HepG2 (cell line): ENCODE data around the gene NUDT7. TPM values are rescaled to one million over a fixed set of nuclear protein-coding genes. Genes with fewer than 3 reads are reported as not detected.

Experiments
- ARID3A ChIP-seq: IDR thresholded peaks from 2 replicates; pipeline ENCODE4 v1.6.1; 2012; ENCODE audit warnings: low read depth, low read length, improper control_type of control experiment
- BCL6 ChIP-seq: IDR thresholded peaks from 2 replicates; pipeline ENCODE4 v1.6.1; 2016; ENCODE audit warnings: missing genetic modification reagents, missing compliant biosample characterization
- EHMT2 ChIP-seq: fragments of 200-600 bp; sonication (generic); IDR thresholded peaks from 2 replicates; pipeline ENCODE4 v1.7.0; 2017; ENCODE audit warnings: antibody characterized with exemption, low read depth, low read length, borderline replicate concordance
- FOXJ3 ChIP-seq: sonication (generic); formaldehyde crosslinking; IDR thresholded peaks from 2 replicates; pipeline ENCODE4 v1.4.0; 2020; ENCODE audit warnings: missing genetic modification reagents, mild to moderate bottlenecking, borderline replicate concordance
- GLMP ChIP-seq: sonication (generic); formaldehyde crosslinking; IDR thresholded peaks from 2 replicates; pipeline ENCODE4 v1.9.0; 2021; ENCODE audit warnings: missing genetic modification reagents, mild to moderate bottlenecking, borderline replicate concordance
- MEF2D ChIP-seq: sonication (generic); formaldehyde crosslinking; IDR thresholded peaks from 2 replicates; pipeline ENCODE4 v1.5.1; 2020; ENCODE audit warnings: mild to moderate bottlenecking, missing genetic modification reagents
- PATZ1 ChIP-seq: sonication (generic); formaldehyde crosslinking; IDR thresholded peaks from 2 replicates; pipeline ENCODE4 v1.4.0; 2020; ENCODE audit warnings: missing genetic modification reagents
- PRPF4 ChIP-seq: fragments of 200-400 bp; formaldehyde crosslinking; IDR thresholded peaks from 2 replicates; pipeline ENCODE4 v1.6.1; 2016; ENCODE audit warnings: low read length, low read depth; ENCODE audit not compliant: poor library complexity, severe bottlenecking
- SP2 ChIP-seq: sonication (generic); formaldehyde crosslinking; IDR thresholded peaks from 2 replicates; pipeline ENCODE4 v1.5.1; 2020; ENCODE audit warnings: mild to moderate bottlenecking, missing genetic modification reagents
- SSRP1 ChIP-seq: IDR thresholded peaks from 2 replicates; pipeline ENCODE4 v1.6.1; 2016; ENCODE audit warnings: control low read depth
- TIGD3 ChIP-seq: sonication (generic); formaldehyde crosslinking; IDR thresholded peaks from 2 replicates; pipeline ENCODE4 v1.5.1; 2020; ENCODE audit warnings: mild to moderate bottlenecking, missing genetic modification reagents, borderline replicate concordance
- TRAFD1 ChIP-seq: sonication (generic); formaldehyde crosslinking; IDR thresholded peaks from 2 replicates; pipeline ENCODE4 v1.5.1; 2020; ENCODE audit warnings: missing genetic modification reagents, mild to moderate bottlenecking, borderline replicate concordance
- ZBED4 ChIP-seq: sonication (generic); formaldehyde crosslinking; IDR thresholded peaks from 2 replicates; pipeline ENCODE4 v1.4.0; 2020; ENCODE audit warnings: missing genetic modification reagents, borderline replicate concordance
- ZNF678 ChIP-seq: sonication (generic); formaldehyde crosslinking; IDR thresholded peaks from 2 replicates; pipeline ENCODE4 v1.4.0; 2020; ENCODE audit warnings: mild to moderate bottlenecking, missing genetic modification reagents
- ZSCAN25 ChIP-seq: sonication (generic); formaldehyde crosslinking; IDR thresholded peaks from 2 replicates; pipeline ENCODE4 v1.8.0; 2022; ENCODE audit warnings: mild to moderate bottlenecking, missing genetic modification reagents
- polyA plus RNA-seq, 8 experiments: library from polyadenylated mRNA; depleted of rRNA in 3 of 8; stranded (reverse) in 7 of 8; unstranded in 1 of 8; fragments of >200 nt; fragmentation: Illumina TruSeq in 4 of 8; extraction: Trizol in 4 of 8; gene quantifications; 2 replicates each; pipeline versions ENCODE4 v1.2.1 to v1.2.3, GENCODE V29; 2011 to 2016; ENCODE audit warnings: low read depth in 4 of 8, missing spikeins in 1 of 8, mixed read lengths in 1 of 8; ENCODE audit not compliant: insufficient read depth in 1 of 8
- total RNA-seq, 5 experiments: library from RNA; depleted of rRNA; stranded (reverse); fragments of >200 nt; fragmentation: Illumina TruSeq; extraction: Trizol; gene quantifications; 2 replicates each; pipeline ENCODE4 v1.2.3, GENCODE V29; 2016; ENCODE audit warnings: low read depth in 1 of 5

Gene NUDT7
- total and polyA plus RNA-seq, 2 of the 13 experiments (the other 11 are each of a cell fraction or from before 2014, with no cell fraction given) = 14.3 to 23.9 TPM

- TF ChIP-seq SP2 (CRISPR knock-in tag) = no peak
- TF ChIP-seq ZNF678 (CRISPR knock-in tag) = no peak
- peak; percentile 92 for TF ChIP-seq ARID3A
- TF ChIP-seq GLMP (CRISPR knock-in tag) = no peak
- TF ChIP-seq SSRP1 (CRISPR knock-in tag) = no peak
- 0 out of 2 replicates have a peak, but pooled peaks have one; percentile 50 for TF ChIP-seq PATZ1 (CRISPR knock-in tag)
- no peak for TF ChIP-seq TIGD3 (CRISPR knock-in tag)
- peak; percentile 76 for TF ChIP-seq BCL6 (CRISPR knock-in tag)
- TF ChIP-seq ZSCAN25 (CRISPR knock-in tag) = no peak
- TF ChIP-seq PRPF4 = no peak
- peak; percentile 98; the same call in 1 of the 2 replicates for TF ChIP-seq EHMT2
- peak; percentile 74; the same call in 1 of the 2 replicates for TF ChIP-seq ZBED4
- TF ChIP-seq MEF2D (CRISPR knock-in tag) = no peak
- TF ChIP-seq FOXJ3 = peak; percentile 76; the same call in 1 of the 2 replicates
- TF ChIP-seq TRAFD1 (CRISPR knock-in tag) = no peak
Measured at GRCh38 chr16:77749415-77749814, 27.1 kb downstream of the NUDT7 start (continued).
